GM23248 (cell line): ENCODE data around the gene NCOA6. TPM values are rescaled to one million over a fixed set of nuclear protein-coding genes. Genes with fewer than 3 reads are reported as not detected.

Experiments used
- DNase-seq: peaks from one replicate; pipeline ENCODE4 v3.0.0-alpha.2; 2015
- H2AFZ ChIP-seq: fragments of 200-600 bp; sonication (generic); 2 replicates; pipeline ENCODE4 v1.6.1; 2016; ENCODE audit warnings: antibody characterized with exemption
- H3F3A ChIP-seq: fragments of 200-600 bp; sonication (generic); 2 replicates; pipeline ENCODE4 v1.6.1; 2016; ENCODE audit warnings: mild to moderate bottlenecking, antibody characterized with exemption, mixed run types; ENCODE audit not compliant: insufficient read depth
- H3K27ac ChIP-seq: fragments of 200-600 bp; sonication (generic); 2 replicates; pipeline ENCODE4 v1.5.1; 2016; ENCODE audit warnings: mild to moderate bottlenecking
- H3K27me3 ChIP-seq: fragments of 200-600 bp; sonication (generic); replicated peaks from 2 replicates; pipeline ENCODE4 v1.6.1; 2016; ENCODE audit warnings: mild to moderate bottlenecking; ENCODE audit not compliant: insufficient read depth
- H3K36me3 ChIP-seq: fragments of 200-600 bp; sonication (generic); 2 replicates; pipeline ENCODE4 v1.6.1; 2016; ENCODE audit warnings: low read depth, mild to moderate bottlenecking
- H3K4me1 ChIP-seq: fragments of 200-600 bp; sonication (generic); 2 replicates; pipeline ENCODE4 v1.6.1; 2016; ENCODE audit warnings: mild to moderate bottlenecking; ENCODE audit not compliant: insufficient read depth
- H3K4me2 ChIP-seq: fragments of 200-600 bp; sonication (generic); one replicate; pipeline ENCODE4 v1.6.1; 2016; ENCODE audit warnings: mild to moderate bottlenecking; ENCODE audit not compliant: unreplicated experiment
- H3K4me3 ChIP-seq: fragments of 200-600 bp; sonication (generic); 2 replicates; pipeline ENCODE4 v1.5.1; 2016; ENCODE audit warnings: mild to moderate bottlenecking
- H3K79me2 ChIP-seq: fragments of 200-600 bp; sonication (generic); 2 replicates; pipeline ENCODE4 v1.6.1; 2016; ENCODE audit warnings: mild to moderate bottlenecking; ENCODE audit not compliant: insufficient read depth
- H3K9ac ChIP-seq: fragments of 200-600 bp; sonication (generic); 2 replicates; pipeline ENCODE4 v1.6.1; 2016; ENCODE audit warnings: mild to moderate bottlenecking
- H3K9me2 ChIP-seq: fragments of 200-600 bp; sonication (generic); 2 replicates; pipeline ENCODE4 v1.6.1; 2016; ENCODE audit warnings: mixed run types, mild to moderate bottlenecking, moderate library complexity; ENCODE audit not compliant: insufficient read depth
- H3K9me3 ChIP-seq: fragments of 200-600 bp; sonication (generic); one replicate; pipeline ENCODE4 v1.6.1; 2017; ENCODE audit warnings: low read depth
- H4K20me1 ChIP-seq: fragments of 200-600 bp; sonication (generic); 2 replicates; pipeline ENCODE4 v1.6.0; 2016; ENCODE audit not compliant: insufficient read depth
- EZH2 ChIP-seq: fragments of 200-600 bp; sonication (generic); IDR thresholded peaks from 2 replicates; pipeline ENCODE4 v1.6.1; 2018; ENCODE audit warnings: antibody characterized with exemption, mild to moderate bottlenecking; ENCODE audit not compliant: insufficient read depth, poor library complexity, severe bottlenecking
- EZH2phosphoT487 ChIP-seq: fragments of 200-600 bp; sonication (generic); IDR thresholded peaks from 2 replicates; pipeline ENCODE4 v1.6.1; 2018; ENCODE audit warnings: antibody characterized with exemption, moderate library complexity, mild to moderate bottlenecking, low read depth; ENCODE audit not compliant: insufficient read depth
- WGBS, 2 experiments: methylation state at CpG; one replicate each; pipeline ENCODE4 v1.1.6; 2015 to 2017; ENCODE audit warnings: low lambda C conversion rate in 2 of 2, low coverage in 1 of 2; ENCODE audit errors: missing lambda C conversion rate in 2 of 2; 5-methylcytosine and 5-hydroxymethylcytosine counted together
- in situ Hi-C: fragments of 300-500 bp; cut with MboI; formaldehyde crosslinking; loops from 2 replicates; pipeline ENCODE4 v1.15.0; 2020
- polyA plus RNA-seq: library from polyadenylated mRNA; unstranded; fragments of >200 nt; fragmentation: Nextera tagmentation; extraction: Ambion mirVana; gene quantifications from 2 replicates; pipeline ENCODE4 v1.2.1, GENCODE V29; 2016
- total RNA-seq: library from RNA; depleted of rRNA; stranded (reverse); fragments of >200 nt; shearing (Covaris generic); gene quantifications from 2 replicates; pipeline ENCODE4 v1.2.3, GENCODE V29; 2014

Gene NCOA6
- total and polyA plus RNA-seq, 2 experiments from 2014 or later = 6.6 to 12.6 TPM

DNA sequence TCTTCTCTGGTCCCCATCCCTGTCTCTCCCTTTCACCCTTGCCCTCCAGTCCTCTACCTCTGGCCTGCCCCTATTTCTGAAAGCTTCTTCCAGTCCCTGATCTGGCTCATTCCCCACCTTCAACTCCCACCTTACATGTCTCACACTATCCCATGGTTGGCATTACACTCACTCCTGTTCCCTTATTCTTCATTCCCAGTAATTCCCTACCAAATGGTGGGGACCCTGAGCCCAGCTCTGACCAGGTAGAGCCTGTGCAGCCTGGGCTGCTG lies 114.9 kb downstream of the NCOA6 start:
- Histone ChIP-seq H3K4me2 (peak overlapping the region; percentile 87), H3K27me3 (no peaks in the 10 kb centered on the region), H3K36me3 (no peaks in the 10 kb centered on the region), H3K9me3 (no peaks in the 10 kb centered on the region), H2AFZ (no peak overlapping the region), H3K4me1 (peaks cover 29% of the 10 kb centered on the region), H3F3A (peaks cover 47% of the 10 kb centered on the region), H3K4me3 (peak overlapping the region; percentile 91), H3K9ac (peak overlapping the region; percentile 90), H4K20me1 (no peaks in the 10 kb centered on the region), H3K9me2 (no peaks in the 10 kb centered on the region), H3K79me2 (no peaks in the 10 kb centered on the region), H3K27ac (no peak overlapping the region)
- no peak for DNase-seq
- in situ Hi-C loops = loop anchor here (25.0 kb wide), 1 partner anchor 398 kb away; the partner anchor contains the start of gene AHCY
- no peak for TF ChIP-seq EZH2

DNA sequence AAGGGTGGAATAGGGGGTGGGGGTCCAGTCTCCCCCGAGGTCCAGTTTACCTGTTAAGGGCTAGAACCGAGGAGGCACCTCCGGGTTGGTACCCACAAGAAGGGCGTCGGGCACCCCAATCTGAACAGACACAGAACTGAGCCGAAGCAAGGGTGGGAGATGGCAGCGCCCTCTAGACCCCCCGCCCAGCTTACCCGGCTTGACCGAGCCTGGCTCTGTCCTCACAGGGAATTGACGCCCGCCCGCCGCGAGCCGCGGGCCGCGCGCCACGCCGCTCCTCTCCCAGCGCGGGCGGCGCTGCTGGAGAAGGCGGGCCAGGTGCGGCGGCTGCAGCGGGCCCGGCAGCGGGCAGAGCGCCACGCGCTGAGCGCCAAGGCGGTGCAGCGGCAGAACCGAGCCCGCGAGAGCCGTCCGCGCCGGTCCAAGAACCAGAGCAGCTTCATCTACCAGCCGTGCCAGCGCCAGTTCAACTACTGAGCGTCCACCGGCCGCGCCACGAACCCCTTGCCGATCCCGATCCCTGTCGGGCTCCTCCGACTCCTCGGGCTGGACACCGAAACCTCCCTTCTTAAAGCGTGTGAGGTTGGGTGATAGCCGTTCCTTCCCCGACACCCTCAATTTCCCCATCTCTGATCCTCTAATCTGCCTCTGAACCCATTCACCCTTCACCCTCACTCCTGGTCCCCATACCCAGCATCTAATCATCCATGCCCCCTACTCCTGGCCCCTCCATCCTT lies 115.5 kb downstream of the NCOA6 start:
- Histone ChIP-seq H3K4me3 (peak overlapping the region; percentile 91), H3K4me1 (peaks cover 30% of the 10 kb centered on the region), H3K9me2 (no peaks in the 10 kb centered on the region), H3F3A (peaks cover 42% of the 10 kb centered on the region), H3K9me3 (no peaks in the 10 kb centered on the region), H3K27ac (peak overlapping the region; percentile 62), H3K9ac (peak overlapping the region; percentile 90), H2AFZ (peak overlapping the region; percentile 91), H3K27me3 (no peaks in the 10 kb centered on the region), H3K4me2 (peak overlapping the region; percentile 87), H3K36me3 (no peaks in the 10 kb centered on the region), H4K20me1 (no peaks in the 10 kb centered on the region), H3K79me2 (no peaks in the 10 kb centered on the region)
- WGBS, 2 experiments = 1 to 5% methylated on average over 24 to 43 of the region's 61 CpGs
- peak; percentile 82 for DNase-seq
- in situ Hi-C loops = loop anchor here (25.0 kb wide), 1 partner anchor 398 kb away; the partner anchor contains the start of gene AHCY
- no peak for TF ChIP-seq EZH2phosphoT487
- no peak for TF ChIP-seq EZH2

DNA sequence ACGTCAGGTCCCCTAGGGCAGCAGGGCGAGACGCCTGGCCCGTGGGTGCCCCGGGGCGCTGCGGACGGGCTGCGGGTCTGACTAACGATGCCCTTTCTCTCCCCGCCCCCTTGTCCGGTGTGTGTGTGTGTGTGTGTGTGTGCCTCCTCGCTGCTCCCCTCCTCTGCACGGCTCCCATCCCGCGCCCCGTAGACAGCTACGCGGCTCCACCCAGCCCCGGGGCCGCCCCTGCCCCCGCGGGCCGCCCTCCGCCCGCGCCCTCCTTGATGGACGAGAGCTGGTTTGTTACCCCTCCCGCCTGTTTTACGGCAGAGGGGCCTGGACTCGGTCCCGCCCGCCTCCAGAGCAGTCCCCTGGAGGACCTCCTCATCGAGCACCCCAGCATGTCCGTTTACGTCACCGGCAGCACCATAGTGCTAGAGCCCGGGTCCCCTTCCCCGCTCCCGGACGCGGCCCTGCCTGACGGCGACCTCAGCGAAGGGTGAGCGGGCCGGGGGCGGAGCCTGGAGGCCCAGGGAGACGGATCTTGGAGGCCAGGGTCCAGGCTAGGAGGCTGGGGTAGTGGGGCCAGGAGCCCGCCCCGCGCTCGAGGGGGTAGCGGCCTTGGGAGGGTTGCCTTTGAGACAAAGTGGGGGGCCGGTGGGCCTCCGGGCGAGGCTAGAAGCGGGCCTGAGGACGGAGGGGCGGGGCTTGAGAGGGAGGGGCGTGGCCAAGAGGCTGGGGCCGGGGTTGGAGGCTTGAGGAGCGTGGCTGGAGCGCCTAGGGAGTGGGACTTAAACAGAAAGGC lies 116.2 kb downstream of the NCOA6 start:
- Histone ChIP-seq H2AFZ (peak overlapping the region; percentile 91), H4K20me1 (no peaks in the 10 kb centered on the region), H3K27me3 (no peaks in the 10 kb centered on the region), H3F3A (peaks cover 35% of the 10 kb centered on the region), H3K36me3 (no peaks in the 10 kb centered on the region), H3K4me1 (peaks cover 25% of the 10 kb centered on the region), H3K9me3 (no peaks in the 10 kb centered on the region), H3K9ac (peak overlapping the region; percentile 90), H3K79me2 (no peaks in the 10 kb centered on the region), H3K4me2 (peak overlapping the region; percentile 87), H3K9me2 (no peaks in the 10 kb centered on the region), H3K4me3 (peak overlapping the region; percentile 91), H3K27ac (peak overlapping the region; percentile 62)
- 1 to 2% methylated on average over 32 to 60 of the region's 64 CpGs for WGBS, 2 experiments
- TF ChIP-seq EZH2phosphoT487 = no peak
- TF ChIP-seq EZH2 = no peak
- DNase-seq = peak; percentile 84
- in situ Hi-C loops = loop anchor here (25.0 kb wide), 1 partner anchor 397 kb away; the partner anchor contains the start of gene AHCY

DNA sequence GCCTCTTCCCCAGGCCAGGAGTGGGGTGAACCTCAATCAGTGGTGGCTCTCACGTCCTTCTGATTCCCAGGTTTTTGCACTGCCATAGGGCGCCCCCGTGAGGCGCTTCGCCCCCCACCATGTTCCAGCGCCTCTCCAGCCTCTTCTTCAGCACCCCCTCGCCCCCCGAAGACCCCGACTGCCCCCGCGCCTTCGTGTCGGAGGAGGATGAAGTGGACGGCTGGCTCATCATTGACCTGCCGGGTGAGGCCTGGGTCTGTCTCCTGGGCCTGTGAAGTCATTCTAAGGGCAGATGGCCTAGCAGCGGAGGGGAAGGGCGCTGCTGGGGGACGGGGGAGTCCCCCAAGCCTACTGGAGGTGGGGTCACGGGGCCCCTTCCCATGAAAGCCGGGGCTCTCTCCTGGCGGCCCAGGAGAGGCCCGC lies 116.8 kb downstream of the NCOA6 start:
- peaks cover 20% of the 10 kb centered on the region for H3K4me1 ChIP-seq
- WGBS, 2 experiments = 19 to 23% methylated on average over 8 to 22 of the region's 22 CpGs
- H3K79me2 ChIP-seq = no peaks in the 10 kb centered on the region
- peak; percentile 56 for DNase-seq
- no peak for TF ChIP-seq EZH2
- no peak for TF ChIP-seq EZH2phosphoT487
- no peaks in the 10 kb centered on the region for H3K27me3 ChIP-seq
- H3K4me2 ChIP-seq = peak overlapping the region; percentile 87
- in situ Hi-C loops = loop anchor here (25.0 kb wide), 1 partner anchor 396 kb away; the partner anchor contains the start of gene AHCY
- H3K9me3 ChIP-seq = no peaks in the 10 kb centered on the region
- no peaks in the 10 kb centered on the region for H3K9me2 ChIP-seq
- peak overlapping the region; percentile 91 for H3K4me3 ChIP-seq
- no peaks in the 10 kb centered on the region for H4K20me1 ChIP-seq
- peak overlapping the region; percentile 91 for H2AFZ ChIP-seq
- H3K36me3 ChIP-seq = no peaks in the 10 kb centered on the region
- peak overlapping the region; percentile 23; the same call in 1 of the 2 replicates for H3K27ac ChIP-seq
- peak overlapping the region; percentile 90 for H3K9ac ChIP-seq
- H3F3A ChIP-seq = peaks cover 29% of the 10 kb centered on the region
